MCF 10A (cell line): ENCODE results near the gene TAS2R20. TPM values are rescaled to one million over a fixed set of nuclear protein-coding genes. Genes with fewer than 3 reads are reported as not detected.

Experiments used
- BruUV-seq: library from RNA; stranded (reverse); fragments of 400-500 nt; replicated peaks from 2 replicates; lab custom pipeline; 2021; lab: Mats Ljungman, UMichigan
- CTCF ChIA-PET: fragments of 300-600 bp; sonication (Branson Sonifier 250); formaldehyde crosslinking; extraction: SDS; loops from one replicate; lab custom pipeline; 2021; ENCODE audit warnings: antibody characterized with exemption, inconsistent platforms; lab: Yijun Ruan, JAX
- POLR2A ChIA-PET: fragments of 300-600, 350-650 bp; sonication (Branson Sonifier 250); formaldehyde crosslinking; extraction: SDS; loops from one replicate; lab custom pipeline; 2020; ENCODE audit warnings: antibody characterized with exemption, inconsistent platforms; lab: Yijun Ruan, JAX
- DNase-seq: peaks from one replicate; pipeline ENCODE4 v3.0.0-alpha.2; 2018; ENCODE audit not compliant: unreplicated experiment
- H3K27ac Mint-ChIP-seq: one replicate; pipeline ENCODE4 v1.8.0; 2022; ENCODE audit warnings: mild to moderate bottlenecking, low read depth, mixed read lengths; ENCODE audit not compliant: unreplicated experiment
- H3K27me3 Mint-ChIP-seq: one replicate; pipeline ENCODE4 v1.8.0; 2022; ENCODE audit warnings: mixed read lengths; ENCODE audit not compliant: insufficient read depth, unreplicated experiment
- H3K36me3 Mint-ChIP-seq: one replicate; pipeline ENCODE4 v1.8.0; 2022; ENCODE audit warnings: mild to moderate bottlenecking, moderate library complexity, mixed read lengths; ENCODE audit not compliant: insufficient read depth, unreplicated experiment
- H3K4me1 Mint-ChIP-seq: one replicate; pipeline ENCODE4 v1.8.0; 2022; ENCODE audit warnings: mixed read lengths; ENCODE audit not compliant: insufficient read depth, unreplicated experiment
- H3K4me3 Mint-ChIP-seq: one replicate; pipeline ENCODE4 v1.8.0; 2022; ENCODE audit warnings: mild to moderate bottlenecking, moderate library complexity, mixed read lengths; ENCODE audit not compliant: unreplicated experiment
- H3K9me3 Mint-ChIP-seq: one replicate; pipeline ENCODE4 v1.8.0; 2022; ENCODE audit warnings: mixed read lengths; ENCODE audit not compliant: unreplicated experiment
- CTCF ChIP-seq: fragments of 200-600 bp; IDR thresholded peaks from one replicate; pipeline ENCODE4 v1.8.0; 2022; ENCODE audit warnings: antibody characterized with exemption, mild to moderate bottlenecking; ENCODE audit not compliant: unreplicated experiment
- intact Hi-C: fragments of 100-400 bp; cut with micrococcal nuclease; formaldehyde crosslinking; loops from 2 replicates; pipeline ENCODE4 v1.14.1; 2022
- total RNA-seq: library from RNA; stranded (reverse); gene quantifications from 2 replicates; pipeline ENCODE4 v1.2.3, GENCODE V29; 2022

TAS2R20 gene
- total RNA-seq, 1 experiment from 2014 or later, result 1.8 TPM

- Mint-ChIP-seq H3K27ac (no peak overlapping the region), H3K27me3 (no peaks in the 10 kb centered on the region), H3K4me1 (no peaks in the 10 kb centered on the region), H3K4me3 (no peak overlapping the region), H3K36me3 (no peaks in the 10 kb centered on the region), H3K9me3 (peaks cover 31% of the 10 kb centered on the region)
- ChIA-PET CTCF (interaction anchor here (0.8 to 0.9 kb wide), 2 partner anchors 171 to 243 kb away, joined by 3 read pairs; no protein-coding TSS in a partner anchor), POLR2A (no interaction called here)
- no peak for DNase-seq
- no TSS peak for BruUV-seq
- intact Hi-C loops, result no loop called here
- no peak for TF ChIP-seq CTCF
Measured at GRCh38 chr12:10956085-10956484, 42.0 kb downstream of the TAS2R20 start.

DNA sequence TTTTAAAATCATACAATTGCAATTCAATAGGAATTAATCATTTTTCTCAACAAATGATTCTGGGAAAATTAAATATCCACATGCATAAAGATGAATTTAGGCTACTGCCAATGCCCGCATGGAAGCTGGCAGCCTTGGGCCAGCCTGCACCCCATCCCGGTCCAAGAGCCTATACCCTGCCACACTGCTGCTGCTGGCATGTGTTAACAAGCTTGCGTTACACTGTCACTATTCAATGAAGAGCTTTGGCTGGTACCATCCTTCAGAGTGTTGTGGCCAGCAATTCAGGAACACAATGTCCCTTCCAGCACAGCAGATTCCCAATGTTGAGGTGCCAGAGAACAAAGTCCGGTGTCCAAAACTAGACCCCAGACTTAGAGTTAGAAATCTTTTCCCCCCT lies 45.5 kb downstream of the TAS2R20 start:
- POLR2A ChIA-PET, result interaction anchor here (1.6 kb wide), 1 partner anchor 9 kb away, joined by 4 read pairs; no protein-coding TSS in a partner anchor
- Mint-ChIP-seq H3K4me3 (no peak overlapping the region), H3K4me1 (no peaks in the 10 kb centered on the region), H3K27ac (no peak overlapping the region), H3K27me3 (no peaks in the 10 kb centered on the region), H3K36me3 (peaks cover 5% of the 10 kb centered on the region), H3K9me3 (peaks cover 31% of the 10 kb centered on the region)
- CTCF ChIA-PET, result no interaction called here
- intact Hi-C loops, result no loop called here
- DNase-seq, result no peak
- TF ChIP-seq CTCF, result no peak
- no TSS peak for BruUV-seq

Other genes starting within 250 kb of the TAS2R20 start
- gene TAS2R7, start 195.7 kb downstream of the TAS2R20 start, total RNA-seq, result not detected in 2 replicates
- gene TAS2R8, start 191.0 kb downstream of the TAS2R20 start, total RNA-seq, result not detected in 2 replicates
- not detected in 2 replicates for gene TAS2R9, start 188.1 kb downstream of the TAS2R20 start, total RNA-seq
- 0.91 and 2.1 TPM in 2 replicates for gene TAS2R10, start 171.9 kb downstream of the TAS2R20 start, total RNA-seq
- gene PRR4, start 148.8 kb downstream of the TAS2R20 start, total RNA-seq, result 4.6 and 7.7 TPM in 2 replicates
- 11.4 and 11.7 TPM in 2 replicates for gene PRH1, start 114.0 kb downstream of the TAS2R20 start, total RNA-seq
- 0.68 and 0.93 TPM in 2 replicates for gene TAS2R13, start 88.7 kb downstream of the TAS2R20 start, total RNA-seq
- gene PRH2, start 69.1 kb downstream of the TAS2R20 start, total RNA-seq, result not detected in 2 replicates
- gene TAS2R14, start 59.0 kb downstream of the TAS2R20 start, total RNA-seq, result 1.6 and 1.9 TPM in 2 replicates
- 0.86 and 1.1 TPM in 2 replicates for gene TAS2R50, start 11.4 kb downstream of the TAS2R20 start, total RNA-seq
- gene TAS2R19, start 24.3 kb upstream of the TAS2R20 start, total RNA-seq, result 2.7 and 3.4 TPM in 2 replicates
- 1.9 and 2.0 TPM in 2 replicates for gene TAS2R31, start 33.1 kb upstream of the TAS2R20 start, total RNA-seq
- 0.69 and 1.1 TPM in 2 replicates for gene TAS2R46, start 64.0 kb upstream of the TAS2R20 start, total RNA-seq
- gene TAS2R43, start 94.0 kb upstream of the TAS2R20 start, total RNA-seq, result not detected in 2 replicates
- gene TAS2R30, start 136.3 kb upstream of the TAS2R20 start, total RNA-seq, result 1.9 and 2.1 TPM in 2 replicates
- gene SMIM10L1, start 172.9 kb upstream of the TAS2R20 start, total RNA-seq, result 10.5 and 10.9 TPM in 2 replicates
- not detected in 2 replicates for gene TAS2R42, start 188.6 kb upstream of the TAS2R20 start, total RNA-seq